Activated B cell treated with CpG ODN at 0.5 μM for 24 hours (primary cell): ENCODE results near the gene TMEM178B. TPM values are rescaled to one million over a fixed set of nuclear protein-coding genes. Genes with fewer than 3 reads are reported as not detected.

Experiments used
- ATAC-seq: fragments of 200-7000 bp; cut with Tn5 transposase; one replicate; pipeline ENCODE4 v1.10.0; 2021; ENCODE audit warnings: low read depth, mild to moderate bottlenecking, moderate library complexity
- CTCF ChIA-PET: fragments of 350-600 bp; sonication (Branson Sonifier 250); formaldehyde crosslinking; loops from one replicate; lab custom pipeline; 2021; ENCODE audit warnings: antibody characterized with exemption; lab: Charles Lee
- POLR2A ChIA-PET: fragments of 350-600 bp; sonication (Branson Sonifier 250); formaldehyde crosslinking; loops from one replicate; lab custom pipeline; 2021; ENCODE audit warnings: antibody characterized with exemption; lab: Charles Lee
- DNase-seq: peaks from one replicate; pipeline ENCODE4 v3.0.0; 2022
- H3K27ac Mint-ChIP-seq: one replicate; pipeline ENCODE4 v1.8.0; 2020; ENCODE audit warnings: mixed read lengths
- H3K27me3 Mint-ChIP-seq: one replicate; pipeline ENCODE4 v1.8.0; 2021; ENCODE audit warnings: mixed read lengths
- H3K36me3 Mint-ChIP-seq: one replicate; pipeline ENCODE4 v1.8.0; 2021; ENCODE audit warnings: low read depth, mixed read lengths
- H3K4me1 Mint-ChIP-seq: one replicate; pipeline ENCODE4 v1.8.0; 2021; ENCODE audit warnings: mixed read lengths
- H3K4me3 Mint-ChIP-seq: one replicate; pipeline ENCODE4 v1.8.0; 2020; ENCODE audit warnings: mild to moderate bottlenecking, mixed read lengths
- H3K9me3 Mint-ChIP-seq: one replicate; pipeline ENCODE4 v1.8.0; 2020; ENCODE audit warnings: mixed read lengths
- CTCF ChIP-seq: fragments of 200-600 bp; IDR thresholded peaks from one replicate; pipeline ENCODE4 v1.8.0; 2022; ENCODE audit warnings: antibody characterized with exemption, mild to moderate bottlenecking
- intact Hi-C: fragments of 100-400 bp; cut with micrococcal nuclease; formaldehyde crosslinking; loops from one replicate; pipeline ENCODE4 v1.15.1; 2024
- total RNA-seq: library from RNA; stranded (reverse); gene quantifications from 2 replicates; pipeline ENCODE4 v1.2.3, GENCODE V29; 2022

Gene TMEM178B
- total RNA-seq, 1 donor from 2014 or later: 0.49 TPM

GRCh38 chr7:141500608-141501007 is 426.7 kb downstream of the TMEM178B start:
- peaks cover 6% of the 10 kb centered on the region for H3K27me3 Mint-ChIP-seq
- no peak for ATAC-seq

GRCh38 chr7:141501451-141501850 is 427.6 kb downstream of the TMEM178B start:
- ATAC-seq (no peak), DNase-seq (no peak)
- Mint-ChIP-seq H3K9me3 (no peaks in the 10 kb centered on the region), H3K36me3 (no peaks in the 10 kb centered on the region), H3K27me3 (peaks cover 8% of the 10 kb centered on the region), H3K27ac (no peak overlapping the region), H3K4me3 (no peak overlapping the region), H3K4me1 (no peaks in the 10 kb centered on the region)
- intact Hi-C loops: no loop called here
- ChIA-PET CTCF (no interaction called here), POLR2A (no interaction called here)
- TF ChIP-seq CTCF: no peak

More at GRCh38 chr7:141500608-141501007, 426.7 kb downstream of the TMEM178B start:
- CTCF ChIA-PET: no interaction called here
- no peak overlapping the region for H3K4me3 Mint-ChIP-seq
- POLR2A ChIA-PET: no interaction called here
- no peaks in the 10 kb centered on the region for H3K36me3 Mint-ChIP-seq
- DNase-seq: no peak
- H3K4me1 Mint-ChIP-seq: no peaks in the 10 kb centered on the region
- no peak overlapping the region for H3K27ac Mint-ChIP-seq
- no peak for TF ChIP-seq CTCF
- intact Hi-C loops: no loop called here
- no peaks in the 10 kb centered on the region for H3K9me3 Mint-ChIP-seq

- no peak overlapping the region for H3K27ac Mint-ChIP-seq
- peaks cover 17% of the 10 kb centered on the region for H3K4me1 Mint-ChIP-seq
- no peak for ATAC-seq
- peaks cover 51% of the 10 kb centered on the region for H3K27me3 Mint-ChIP-seq
- no peaks in the 10 kb centered on the region for H3K36me3 Mint-ChIP-seq
- ChIA-PET POLR2A (no interaction called here), CTCF (no interaction called here)
- intact Hi-C loops: no loop called here
- TF ChIP-seq CTCF: no peak
- H3K4me3 Mint-ChIP-seq: peak overlapping the region; percentile 81
- H3K9me3 Mint-ChIP-seq: peaks cover 5% of the 10 kb centered on the region
- DNase-seq: no peak
Observed at GRCh38 chr7:141511316-141511675, 437.4 kb downstream of the TMEM178B start.

GRCh38 chr7:141511676-141512396 is 438.0 kb downstream of the TMEM178B start:
- ChIA-PET POLR2A (no interaction called here), CTCF (no interaction called here)
- Mint-ChIP-seq H3K36me3 (no peaks in the 10 kb centered on the region), H3K27me3 (peaks cover 53% of the 10 kb centered on the region), H3K4me3 (peak overlapping the region; percentile 81), H3K27ac (no peak overlapping the region), H3K9me3 (peaks cover 5% of the 10 kb centered on the region), H3K4me1 (peaks cover 17% of the 10 kb centered on the region)
- ATAC-seq: no peak
- peak; percentile 14 for DNase-seq
- TF ChIP-seq CTCF: no peak
- intact Hi-C loops: no loop called here

- Mint-ChIP-seq H3K9me3 (peaks cover 5% of the 10 kb centered on the region), H3K27ac (no peak overlapping the region), H3K27me3 (peaks cover 55% of the 10 kb centered on the region), H3K4me3 (peak overlapping the region; percentile 81), H3K4me1 (peaks cover 17% of the 10 kb centered on the region), H3K36me3 (no peaks in the 10 kb centered on the region)
- DNase-seq (no peak), ATAC-seq (no peak)
- no peak for TF ChIP-seq CTCF
- intact Hi-C loops: no loop called here
- POLR2A ChIA-PET: no interaction called here
- CTCF ChIA-PET: no interaction called here
Observed at GRCh38 chr7:141512597-141512996, 438.7 kb downstream of the TMEM178B start.
